Measurements from ENCODE around the gene ZNF239.

- TF ChIP-seq CTCF (IDR thresholded peaks at IDR 0.05; ENCODE audit: borderline replicate concordance, extremely low read depth, low read length, poor library complexity, severe bottlenecking): no peak
- no peak for TF ChIP-seq EZH2 (IDR thresholded peaks at IDR 0.05; ENCODE audit: borderline replicate concordance, low read depth, low read length, severe bottlenecking)
Observed at GRCh38 chr10:43576580-43576979, 2.2 kb upstream of the ZNF239 start.
